IPS-18a (cell line): ENCODE data around the gene ANKRD6.

Source experiments
- H3K27ac ChIP-seq: one replicate; pipeline ENCODE4 v1.5.1; 2013; ENCODE audit warnings: low read length
- H3K27me3 ChIP-seq: one replicate; pipeline ENCODE4 v1.6.1; 2013; ENCODE audit warnings: mild to moderate bottlenecking, low read length; ENCODE audit not compliant: control insufficient read depth, insufficient read depth
- H3K36me3 ChIP-seq: one replicate; pipeline ENCODE4 v1.6.1; 2013; ENCODE audit warnings: low read depth, low read length; ENCODE audit not compliant: control insufficient read depth
- H3K4me1 ChIP-seq: one replicate; pipeline ENCODE4 v1.6.1; 2013; ENCODE audit warnings: low read depth, low read length; ENCODE audit not compliant: control insufficient read depth
- H3K4me3 ChIP-seq: one replicate; pipeline ENCODE4 v1.5.1; 2013; ENCODE audit warnings: low read length
- H3K9ac ChIP-seq: one replicate; pipeline ENCODE4 v1.6.1; 2013; ENCODE audit warnings: mild to moderate bottlenecking, low read length, moderate library complexity
- H3K9me3 ChIP-seq: one replicate; pipeline ENCODE4 v1.6.1; 2013; ENCODE audit warnings: low read depth, low read length; ENCODE audit not compliant: control insufficient read depth

The ANKRD6 gene

DNA sequence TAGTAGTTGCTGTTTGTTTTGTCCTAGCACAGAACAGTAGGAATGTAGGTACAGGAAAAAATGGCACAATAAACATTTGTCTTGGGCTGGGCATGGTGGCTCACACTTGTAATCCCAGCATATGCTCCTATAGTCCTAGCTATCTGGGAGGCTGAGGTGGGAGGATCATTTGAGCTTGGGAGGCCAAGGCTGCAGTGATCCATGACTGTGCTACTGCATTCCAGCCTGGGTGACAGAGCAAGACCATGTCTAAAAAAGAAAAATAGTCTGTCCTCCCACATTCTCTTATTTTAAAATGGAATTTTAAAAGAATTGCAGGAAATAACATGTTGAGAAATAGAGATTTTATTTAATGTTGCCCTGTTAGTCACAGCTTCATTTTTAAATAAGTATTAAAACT, 87.8 kb downstream of the ANKRD6 start:
- no peak overlapping the region for H3K9ac ChIP-seq
- H3K36me3 ChIP-seq: no peaks in the 10 kb centered on the region
- H3K27me3 ChIP-seq: no peaks in the 10 kb centered on the region
- H3K4me1 ChIP-seq: no peaks in the 10 kb centered on the region
- H3K9me3 ChIP-seq: no peaks in the 10 kb centered on the region
- H3K4me3 ChIP-seq: no peak overlapping the region
- H3K27ac ChIP-seq: no peak overlapping the region

DNA sequence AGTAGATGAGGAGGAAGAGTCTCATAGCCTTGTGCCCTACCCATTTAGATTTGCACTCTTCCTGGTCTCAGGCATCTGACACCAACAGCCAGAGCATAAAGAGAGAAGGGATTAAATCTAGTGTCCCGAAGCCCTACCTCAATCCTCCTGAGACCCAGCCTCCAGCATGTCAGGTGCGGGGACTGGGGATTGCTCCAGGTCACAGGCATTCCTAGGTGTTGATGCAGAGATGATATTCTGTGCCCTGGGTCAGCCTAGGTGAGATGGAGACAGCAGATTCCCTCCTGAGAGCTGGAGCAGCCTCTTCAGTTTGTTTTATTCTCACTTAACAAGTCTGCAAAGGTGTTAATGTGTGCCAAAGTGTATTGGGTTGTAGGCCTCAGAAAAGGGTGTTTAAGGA, 89.8 kb downstream of the ANKRD6 start:
- Histone ChIP-seq H3K4me3 (no peak overlapping the region), H3K4me1 (no peaks in the 10 kb centered on the region), H3K9me3 (no peaks in the 10 kb centered on the region), H3K27ac (no peak overlapping the region), H3K27me3 (no peaks in the 10 kb centered on the region), H3K36me3 (no peaks in the 10 kb centered on the region), H3K9ac (no peak overlapping the region)

DNA sequence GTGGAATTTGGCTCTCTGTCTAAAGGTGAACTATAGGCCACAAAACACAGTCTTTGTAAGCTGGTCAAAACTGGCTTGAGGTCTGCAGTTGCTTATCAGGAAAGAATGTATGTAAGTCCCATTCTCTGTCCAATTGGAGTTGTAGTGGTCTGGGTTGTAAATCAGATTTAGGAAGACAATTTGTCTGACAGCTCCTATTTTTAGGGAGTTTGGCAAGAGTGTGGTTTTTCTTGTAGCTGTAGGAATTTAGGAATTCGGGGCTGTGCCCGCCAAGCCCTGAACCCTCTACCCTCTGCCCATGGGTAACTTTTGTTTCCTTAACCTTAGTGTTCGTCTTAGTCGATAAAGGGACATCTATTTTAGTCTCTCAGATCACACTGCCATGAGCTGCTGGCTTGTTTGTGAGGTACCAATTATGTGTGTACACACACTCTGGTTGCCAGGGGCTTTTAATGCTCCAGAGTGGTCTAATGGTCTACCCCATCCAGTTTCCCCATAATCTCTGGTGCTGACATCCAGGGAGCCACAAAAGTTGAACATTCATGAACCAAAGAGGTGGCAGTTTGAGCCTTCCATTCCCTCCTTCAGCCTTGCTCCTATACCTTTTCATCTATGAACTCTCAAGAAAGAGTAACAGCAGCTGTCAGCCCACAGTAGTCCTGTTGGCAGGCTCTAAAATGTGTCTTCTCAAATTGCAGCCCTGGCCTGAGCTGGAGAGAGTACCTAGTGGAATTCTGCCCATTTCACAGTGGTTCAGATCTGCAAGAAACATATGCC, 93.0 kb downstream of the ANKRD6 start:
- Histone ChIP-seq H3K4me3 (no peak overlapping the region), H3K4me1 (no peaks in the 10 kb centered on the region), H3K36me3 (no peaks in the 10 kb centered on the region), H3K27me3 (no peaks in the 10 kb centered on the region), H3K9me3 (no peaks in the 10 kb centered on the region), H3K27ac (no peak overlapping the region), H3K9ac (no peak overlapping the region)

DNA sequence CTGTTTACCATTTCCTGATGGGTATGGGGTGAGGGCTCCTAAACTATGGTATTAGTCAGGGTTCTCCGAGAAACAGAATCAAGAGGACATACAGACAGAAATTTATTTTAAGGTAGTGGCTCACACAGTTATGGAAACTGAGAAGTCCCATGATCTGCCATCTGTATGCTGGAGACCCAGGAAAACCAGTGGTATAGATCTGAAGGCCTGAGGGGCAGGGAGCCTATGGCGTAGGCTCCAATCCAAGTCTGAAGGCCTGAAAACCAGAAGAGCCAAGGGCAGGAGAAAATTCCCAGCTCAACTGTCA, 93.6 kb downstream of the ANKRD6 start:
- H3K4me1 ChIP-seq: no peaks in the 10 kb centered on the region
- no peak overlapping the region for H3K4me3 ChIP-seq

DNA sequence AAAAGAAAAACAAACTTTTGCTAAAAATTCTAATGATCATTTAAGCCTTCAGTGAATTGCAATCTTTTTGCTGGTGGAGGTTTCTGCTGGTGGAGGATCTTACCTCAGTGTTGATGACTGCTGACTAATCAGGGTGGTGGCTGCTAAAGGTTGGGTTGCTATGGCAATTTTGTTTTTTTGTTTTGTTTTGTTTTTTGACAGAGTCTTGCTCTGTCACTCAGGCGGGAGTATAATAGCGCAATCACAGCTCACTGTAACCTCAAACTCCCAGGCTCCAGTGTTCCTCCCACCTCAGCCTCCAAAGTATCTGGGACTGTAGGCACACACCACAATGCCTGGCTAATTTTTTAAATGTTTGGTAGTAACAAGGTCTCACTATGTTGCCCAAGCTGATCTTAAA, 94.7 kb downstream of the ANKRD6 start:
- Histone ChIP-seq H3K9me3 (no peaks in the 10 kb centered on the region), H3K4me1 (no peaks in the 10 kb centered on the region), H3K4me3 (no peak overlapping the region), H3K36me3 (no peaks in the 10 kb centered on the region), H3K27ac (no peak overlapping the region), H3K9ac (no peak overlapping the region), H3K27me3 (no peaks in the 10 kb centered on the region)

More for the DNA sequence above, 93.6 kb downstream of the ANKRD6 start:
- H3K9me3 ChIP-seq: no peaks in the 10 kb centered on the region
- no peak overlapping the region for H3K27ac ChIP-seq
- H3K27me3 ChIP-seq: no peaks in the 10 kb centered on the region
- no peaks in the 10 kb centered on the region for H3K36me3 ChIP-seq
- no peak overlapping the region for H3K9ac ChIP-seq

DNA sequence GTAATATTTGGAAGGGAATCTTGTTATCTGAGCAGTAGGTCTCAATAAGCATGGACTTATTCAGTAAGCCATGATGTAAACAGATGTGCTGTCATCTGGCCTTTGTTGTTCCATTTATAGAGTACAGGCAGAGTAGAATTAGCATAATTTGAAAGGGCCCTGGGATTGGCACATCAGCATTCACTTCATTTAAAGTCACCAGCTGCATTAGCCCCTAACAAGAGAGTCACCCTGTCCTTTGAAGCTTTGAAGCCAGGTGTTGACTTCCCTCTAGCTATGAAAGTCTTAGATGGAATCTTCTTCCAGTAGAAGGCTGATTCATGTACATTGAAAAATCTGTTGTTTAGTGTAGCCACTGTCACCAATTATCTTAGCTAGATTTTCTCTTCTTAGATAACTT, 95.9 kb downstream of the ANKRD6 start:
- Histone ChIP-seq H3K9ac (no peak overlapping the region), H3K9me3 (no peaks in the 10 kb centered on the region), H3K4me3 (no peak overlapping the region), H3K36me3 (no peaks in the 10 kb centered on the region), H3K27ac (no peak overlapping the region), H3K27me3 (no peaks in the 10 kb centered on the region), H3K4me1 (no peaks in the 10 kb centered on the region)

DNA sequence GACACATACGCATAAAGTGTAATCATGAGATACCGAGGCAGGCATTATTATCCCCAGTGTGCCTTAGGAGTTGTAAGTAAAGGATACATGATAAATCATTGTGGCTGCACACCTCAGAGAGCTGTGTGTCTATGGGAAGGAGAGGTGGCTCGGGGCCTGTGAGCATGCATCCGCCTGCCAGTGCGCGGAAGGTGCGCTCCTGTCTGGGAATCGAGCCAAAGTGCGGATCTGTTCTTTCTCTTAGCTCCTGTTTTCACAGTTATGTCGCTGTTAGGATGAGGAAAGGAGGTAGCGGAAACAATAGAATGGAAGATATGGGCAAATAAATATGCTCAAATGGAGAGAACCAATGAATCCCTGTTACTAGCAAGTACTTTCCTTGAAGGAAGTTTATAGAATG, 98.0 kb downstream of the ANKRD6 start:
- no peak overlapping the region for H3K27ac ChIP-seq
- H3K4me3 ChIP-seq: no peak overlapping the region
- H3K4me1 ChIP-seq: no peaks in the 10 kb centered on the region
- no peaks in the 10 kb centered on the region for H3K9me3 ChIP-seq
- H3K9ac ChIP-seq: no peak overlapping the region
- H3K36me3 ChIP-seq: no peaks in the 10 kb centered on the region
- H3K27me3 ChIP-seq: no peaks in the 10 kb centered on the region

DNA sequence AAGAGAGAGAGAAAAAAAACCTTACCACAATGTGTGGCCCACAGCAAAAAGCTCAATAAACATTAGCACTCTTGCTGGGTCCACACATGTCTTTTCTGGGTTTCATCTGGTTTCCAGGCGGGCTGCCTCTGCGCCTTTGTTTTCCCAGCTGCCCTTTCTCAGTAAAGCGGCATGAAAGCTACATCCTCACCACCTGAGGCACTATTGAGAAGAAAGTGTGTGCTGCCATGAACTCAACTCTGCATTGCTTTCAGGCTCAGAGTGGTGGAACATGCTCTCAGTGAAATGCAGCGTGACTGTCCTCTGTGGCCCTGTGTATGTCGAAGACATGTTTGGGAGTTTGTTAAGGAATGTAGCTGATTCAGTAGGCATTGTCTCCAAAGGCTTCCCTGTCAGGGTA, 103.3 kb downstream of the ANKRD6 start:
- Histone ChIP-seq H3K36me3 (no peaks in the 10 kb centered on the region), H3K4me1 (no peaks in the 10 kb centered on the region), H3K9me3 (no peaks in the 10 kb centered on the region), H3K27ac (no peak overlapping the region), H3K27me3 (no peaks in the 10 kb centered on the region), H3K9ac (no peak overlapping the region), H3K4me3 (no peak overlapping the region)

DNA sequence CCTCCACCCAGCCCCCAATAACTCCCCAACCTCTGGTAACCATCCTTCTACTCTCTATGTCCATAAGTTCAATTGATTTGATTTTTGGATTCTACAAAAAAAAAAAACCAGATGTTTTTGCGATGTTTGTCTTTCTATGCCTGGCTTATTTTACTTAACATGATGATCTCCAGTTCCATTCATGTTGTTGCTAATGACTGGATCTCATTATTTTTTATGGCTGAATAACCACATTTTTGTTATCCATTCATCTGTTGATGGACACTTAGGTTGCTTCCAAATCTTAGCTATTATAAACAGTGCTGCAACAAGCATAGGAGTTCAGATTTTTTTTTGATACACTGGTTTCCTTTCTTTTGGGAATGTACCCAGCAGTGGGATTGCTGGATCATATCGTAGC, 106.8 kb downstream of the ANKRD6 start:
- H3K9ac ChIP-seq: no peak overlapping the region
- no peaks in the 10 kb centered on the region for H3K4me1 ChIP-seq
- no peak overlapping the region for H3K27ac ChIP-seq
- no peak overlapping the region for H3K4me3 ChIP-seq
- no peaks in the 10 kb centered on the region for H3K9me3 ChIP-seq
- H3K27me3 ChIP-seq: no peaks in the 10 kb centered on the region
- H3K36me3 ChIP-seq: no peaks in the 10 kb centered on the region

DNA sequence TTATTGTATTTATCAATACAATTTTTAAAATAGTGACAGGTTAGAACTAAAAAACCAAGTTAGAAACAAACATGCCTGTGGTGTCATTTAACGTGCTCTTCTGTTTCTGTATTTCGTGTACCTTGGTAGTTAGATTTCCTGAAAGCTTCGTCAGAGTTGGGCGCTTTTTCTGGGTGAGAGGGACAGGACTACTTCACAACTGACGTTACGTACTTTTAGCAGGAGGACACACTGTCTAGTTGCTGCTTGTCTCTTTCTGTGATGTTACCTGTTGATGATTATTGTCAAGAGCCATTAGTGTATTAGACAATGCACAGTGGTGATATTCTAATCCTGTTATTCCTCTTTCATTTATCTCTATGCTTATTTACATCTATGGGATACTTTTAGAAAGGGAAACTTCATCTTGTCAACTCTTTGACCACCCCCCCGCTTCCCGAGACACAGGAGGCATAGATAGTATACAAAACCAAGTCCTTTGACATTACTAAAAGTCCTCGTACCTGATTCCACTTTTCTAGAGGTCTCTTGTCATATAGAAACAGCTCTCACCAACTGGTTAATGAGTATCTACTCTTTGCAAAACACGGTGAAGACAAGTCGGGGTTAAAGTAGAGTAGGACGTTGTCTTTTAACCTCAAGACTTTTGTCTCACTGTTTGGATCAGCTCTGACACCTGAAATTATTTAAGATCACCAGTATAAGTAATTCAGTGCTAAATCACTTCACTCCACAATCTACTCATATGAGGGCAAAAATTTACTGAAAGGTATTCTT, 109.3 kb downstream of the ANKRD6 start:
- no peak overlapping the region for H3K27ac ChIP-seq
- no peak overlapping the region for H3K9ac ChIP-seq
- H3K27me3 ChIP-seq: no peaks in the 10 kb centered on the region
- H3K36me3 ChIP-seq: no peaks in the 10 kb centered on the region
- H3K4me3 ChIP-seq: no peak overlapping the region
- no peaks in the 10 kb centered on the region for H3K4me1 ChIP-seq
- no peaks in the 10 kb centered on the region for H3K9me3 ChIP-seq

DNA sequence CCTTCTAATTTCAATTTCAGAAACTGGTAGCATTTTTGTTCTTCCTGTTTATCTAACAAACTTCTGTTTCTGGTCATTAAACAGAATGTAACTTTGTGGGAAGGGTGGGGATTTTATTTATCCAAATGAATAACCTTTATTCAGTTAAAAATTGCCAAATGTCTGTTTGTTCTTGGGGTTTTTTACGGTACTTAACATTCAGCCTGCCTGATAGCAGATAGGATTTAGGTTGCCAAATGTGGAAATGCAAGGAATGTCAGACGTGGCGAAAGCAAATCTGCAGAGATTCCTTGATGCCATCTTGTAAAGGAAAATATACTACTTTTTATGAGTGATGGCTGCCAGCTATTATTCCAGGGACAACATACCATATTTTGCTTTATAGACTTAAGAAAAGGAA, 109.9 kb downstream of the ANKRD6 start:
- Histone ChIP-seq H3K4me1 (no peaks in the 10 kb centered on the region), H3K27me3 (no peaks in the 10 kb centered on the region), H3K27ac (no peak overlapping the region), H3K9me3 (no peaks in the 10 kb centered on the region), H3K36me3 (no peaks in the 10 kb centered on the region), H3K4me3 (no peak overlapping the region), H3K9ac (no peak overlapping the region)

DNA sequence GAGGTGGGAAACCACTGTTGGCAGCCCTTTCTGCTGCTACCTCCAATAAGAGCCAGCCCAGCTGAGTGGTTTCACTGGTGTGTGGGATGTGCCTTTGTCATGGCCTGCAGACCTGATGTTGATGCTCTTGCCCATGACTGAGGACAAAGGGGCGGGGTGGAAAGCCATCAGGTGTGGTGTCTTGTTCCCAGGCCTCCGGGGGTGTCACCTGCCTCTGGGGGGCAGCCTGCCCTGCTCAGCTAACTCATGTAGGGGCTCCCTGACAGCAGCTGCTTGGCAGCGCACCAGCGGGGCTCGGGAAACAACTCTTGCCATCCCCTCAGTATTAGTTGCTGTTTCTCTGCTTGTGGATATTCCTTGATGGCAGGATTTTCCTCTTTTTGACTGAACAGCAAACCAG, 114.3 kb downstream of the ANKRD6 start:
- H3K27ac ChIP-seq: no peak overlapping the region
- H3K4me1 ChIP-seq: no peaks in the 10 kb centered on the region
- H3K27me3 ChIP-seq: no peaks in the 10 kb centered on the region
- no peaks in the 10 kb centered on the region for H3K9me3 ChIP-seq
- H3K36me3 ChIP-seq: no peaks in the 10 kb centered on the region
- H3K9ac ChIP-seq: no peak overlapping the region
- no peak overlapping the region for H3K4me3 ChIP-seq
